ENCODE measurements around the gene TMEM238.

Gene TMEM238

GRCh38 chr19:55353803-55354697 lies 30.0 kb downstream of the TMEM238 start:
- no peak overlapping the region for H3K27ac ChIP-seq (ENCODE audit: low read depth, low read length, severe bottlenecking)
- H3K36me3 ChIP-seq (ENCODE audit: control insufficient read depth, insufficient read depth, low read length): peaks cover 8% of the 10 kb centered on the region
- H3K4me1 ChIP-seq (ENCODE audit: control insufficient read depth, insufficient read depth, low read length, poor library complexity, severe bottlenecking): peaks cover 3% of the 10 kb centered on the region
- no peaks in the 10 kb centered on the region for H3K9me3 ChIP-seq (ENCODE audit: control insufficient read depth, low read length)
- H3K4me3 ChIP-seq (ENCODE audit: extremely low read depth, insufficient read depth, low read length, poor library complexity, severe bottlenecking): peak overlapping the region; percentile 41
- 3 to 4% methylated on average over 43 to 58 of the region's 72 CpGs for WGBS, 2 experiments (ENCODE audit: insufficient coverage in 2 of 2)

- Histone ChIP-seq H3K4me3 (ENCODE audit: extremely low read depth, insufficient read depth, low read length, poor library complexity, severe bottlenecking) (peak overlapping the region; percentile 41), H3K4me1 (ENCODE audit: control insufficient read depth, insufficient read depth, low read length, poor library complexity, severe bottlenecking) (peaks cover 7% of the 10 kb centered on the region)
- 10 to 11% methylated on average over 16 to 17 of the region's 24 CpGs for WGBS, 2 experiments (ENCODE audit: insufficient coverage in 2 of 2)
Measured at GRCh38 chr19:55353356-55353802, 30.7 kb downstream of the TMEM238 start.

GRCh38 chr19:55352549-55353145 lies 31.4 kb downstream of the TMEM238 start:
- Histone ChIP-seq H3K4me1 (ENCODE audit: control insufficient read depth, insufficient read depth, low read length, poor library complexity, severe bottlenecking) (peaks cover 15% of the 10 kb centered on the region), H3K27ac (ENCODE audit: low read depth, low read length, severe bottlenecking) (no peak overlapping the region), H3K36me3 (ENCODE audit: control insufficient read depth, insufficient read depth, low read length) (peaks cover 8% of the 10 kb centered on the region), H3K9me3 (ENCODE audit: control insufficient read depth, low read length) (no peaks in the 10 kb centered on the region), H3K4me3 (ENCODE audit: extremely low read depth, insufficient read depth, low read length, poor library complexity, severe bottlenecking) (no peak overlapping the region)
- WGBS, 2 experiments (ENCODE audit: insufficient coverage in 2 of 2): 81 to 85% methylated on average over 23 to 25 of the region's 25 CpGs

More at GRCh38 chr19:55353356-55353802, 30.7 kb downstream of the TMEM238 start:
- H3K9me3 ChIP-seq (ENCODE audit: control insufficient read depth, low read length): no peaks in the 10 kb centered on the region
- peaks cover 8% of the 10 kb centered on the region for H3K36me3 ChIP-seq (ENCODE audit: control insufficient read depth, insufficient read depth, low read length)
- no peak overlapping the region for H3K27ac ChIP-seq (ENCODE audit: low read depth, low read length, severe bottlenecking)

GRCh38 chr19:55352040-55352439 lies 32.1 kb downstream of the TMEM238 start:
- WGBS, 2 experiments (ENCODE audit: insufficient coverage in 2 of 2): 78 to 92% methylated on average over 5 to 6 of the region's 6 CpGs
- no peaks in the 10 kb centered on the region for H3K9me3 ChIP-seq (ENCODE audit: control insufficient read depth, low read length)

GRCh38 chr19:55350620-55351315 lies 33.3 kb downstream of the TMEM238 start:
- no peak overlapping the region for H3K27ac ChIP-seq (ENCODE audit: low read depth, low read length, severe bottlenecking)
- H3K4me1 ChIP-seq (ENCODE audit: control insufficient read depth, insufficient read depth, low read length, poor library complexity, severe bottlenecking): peaks cover 17% of the 10 kb centered on the region
- no peaks in the 10 kb centered on the region for H3K9me3 ChIP-seq (ENCODE audit: control insufficient read depth, low read length)
- peaks cover 16% of the 10 kb centered on the region for H3K36me3 ChIP-seq (ENCODE audit: control insufficient read depth, insufficient read depth, low read length)
- H3K4me3 ChIP-seq (ENCODE audit: extremely low read depth, insufficient read depth, low read length, poor library complexity, severe bottlenecking): no peak overlapping the region
- WGBS, 2 experiments (ENCODE audit: insufficient coverage in 2 of 2): 92 to 95% methylated on average over 9 to 11 of the region's 11 CpGs

More at GRCh38 chr19:55352040-55352439, 32.1 kb downstream of the TMEM238 start:
- Histone ChIP-seq H3K4me1 (ENCODE audit: control insufficient read depth, insufficient read depth, low read length, poor library complexity, severe bottlenecking) (peaks cover 17% of the 10 kb centered on the region), H3K36me3 (ENCODE audit: control insufficient read depth, insufficient read depth, low read length) (peaks cover 13% of the 10 kb centered on the region), H3K27ac (ENCODE audit: low read depth, low read length, severe bottlenecking) (no peak overlapping the region), H3K4me3 (ENCODE audit: extremely low read depth, insufficient read depth, low read length, poor library complexity, severe bottlenecking) (no peak overlapping the region)

GRCh38 chr19:55348317-55349034 lies 35.6 kb downstream of the TMEM238 start:
- Histone ChIP-seq H3K4me3 (ENCODE audit: extremely low read depth, insufficient read depth, low read length, poor library complexity, severe bottlenecking) (no peak overlapping the region), H3K9me3 (ENCODE audit: control insufficient read depth, low read length) (no peaks in the 10 kb centered on the region), H3K36me3 (ENCODE audit: control insufficient read depth, insufficient read depth, low read length) (peaks cover 33% of the 10 kb centered on the region), H3K27ac (ENCODE audit: low read depth, low read length, severe bottlenecking) (peak overlapping the region; percentile 23), H3K4me1 (ENCODE audit: control insufficient read depth, insufficient read depth, low read length, poor library complexity, severe bottlenecking) (peaks cover 23% of the 10 kb centered on the region)
- WGBS, 2 experiments (ENCODE audit: insufficient coverage in 2 of 2): 29 to 37% methylated on average over 14 to 15 of the region's 22 CpGs

- no peak overlapping the region for H3K27ac ChIP-seq (ENCODE audit: low read depth, low read length, severe bottlenecking)
- WGBS, 2 experiments (ENCODE audit: insufficient coverage in 2 of 2): 80 to 85% methylated on average over 1 to 5 of the region's 10 CpGs
Measured at GRCh38 chr19:55347442-55348009, 36.6 kb downstream of the TMEM238 start.

GRCh38 chr19:55346725-55347441 lies 37.2 kb downstream of the TMEM238 start:
- H3K9me3 ChIP-seq (ENCODE audit: control insufficient read depth, low read length): no peaks in the 10 kb centered on the region
- H3K36me3 ChIP-seq (ENCODE audit: control insufficient read depth, insufficient read depth, low read length): peaks cover 49% of the 10 kb centered on the region
- peaks cover 21% of the 10 kb centered on the region for H3K4me1 ChIP-seq (ENCODE audit: control insufficient read depth, insufficient read depth, low read length, poor library complexity, severe bottlenecking)
- H3K27ac ChIP-seq (ENCODE audit: low read depth, low read length, severe bottlenecking): no peak overlapping the region
- no peak overlapping the region for H3K4me3 ChIP-seq (ENCODE audit: extremely low read depth, insufficient read depth, low read length, poor library complexity, severe bottlenecking)
- WGBS, 2 experiments (ENCODE audit: insufficient coverage in 2 of 2): 93 to 94% methylated on average over 25 to 35 of the region's 41 CpGs

More at GRCh38 chr19:55347442-55348009, 36.6 kb downstream of the TMEM238 start:
- no peak overlapping the region for H3K4me3 ChIP-seq (ENCODE audit: extremely low read depth, insufficient read depth, low read length, poor library complexity, severe bottlenecking)
- H3K4me1 ChIP-seq (ENCODE audit: control insufficient read depth, insufficient read depth, low read length, poor library complexity, severe bottlenecking): peaks cover 21% of the 10 kb centered on the region
- no peaks in the 10 kb centered on the region for H3K9me3 ChIP-seq (ENCODE audit: control insufficient read depth, low read length)
- H3K36me3 ChIP-seq (ENCODE audit: control insufficient read depth, insufficient read depth, low read length): peaks cover 42% of the 10 kb centered on the region

GRCh38 chr19:55345818-55346724 lies 38.0 kb downstream of the TMEM238 start:
- WGBS, 2 experiments (ENCODE audit: insufficient coverage in 2 of 2): 92 to 94% methylated on average over 36 to 40 of the region's 43 CpGs
- H3K36me3 ChIP-seq (ENCODE audit: control insufficient read depth, insufficient read depth, low read length): peaks cover 52% of the 10 kb centered on the region
- H3K9me3 ChIP-seq (ENCODE audit: control insufficient read depth, low read length): no peaks in the 10 kb centered on the region
- no peak overlapping the region for H3K4me3 ChIP-seq (ENCODE audit: extremely low read depth, insufficient read depth, low read length, poor library complexity, severe bottlenecking)
- no peak overlapping the region for H3K27ac ChIP-seq (ENCODE audit: low read depth, low read length, severe bottlenecking)
- peaks cover 25% of the 10 kb centered on the region for H3K4me1 ChIP-seq (ENCODE audit: control insufficient read depth, insufficient read depth, low read length, poor library complexity, severe bottlenecking)

All from mesodermal cell (in vitro differentiated cells).